Heart right ventricle (tissue), 16 donors: ENCODE measurements around the gene NECTIN2. TPM values are rescaled to one million over a fixed set of nuclear protein-coding genes. Genes with fewer than 3 reads are reported as not detected.
"Not testable (repeated sequence)": the region's sequence is repeated elsewhere in the genome, so short reads cannot be mapped to it uniquely, and the experiment has no call there.

Source experiments
- ATAC-seq, 8 donors: fragments of 200-7000 bp; cut with Tn5 transposase; one replicate each; pipeline ENCODE4 v1.9.1; 2020; ENCODE audit warnings: mild to moderate bottlenecking in 8 of 8, moderate library complexity in 8 of 8, moderate number of reproducible peaks in 1 of 8
- DNase-seq, 2 donors: peaks; one replicate each; pipeline ENCODE4 v3.0.0-alpha.2; 2020
- H3K27ac ChIP-seq, 10 donors: fragments of 200-600 bp; sonication (generic) in 2 of 10; one replicate each; pipeline versions ENCODE4 v1.5.0 to v1.8.0; 2020 to 2022; ENCODE audit warnings: mild to moderate bottlenecking in 3 of 10
- H3K27me3 ChIP-seq, 7 donors: fragments of 200-600 bp; one replicate each; pipeline ENCODE4 v1.8.0; 2021 to 2022; ENCODE audit warnings: mild to moderate bottlenecking in 2 of 7
- H3K36me3 ChIP-seq, 9 donors: fragments of 200-600 bp; sonication (generic) in 1 of 9; one replicate each; pipeline versions ENCODE4 v1.5.0 to v1.8.0; 2020 to 2022; ENCODE audit warnings: mild to moderate bottlenecking in 2 of 9
- H3K4me1 ChIP-seq, 9 donors: fragments of 200-600 bp; sonication (generic) in 1 of 9; one replicate each; pipeline versions ENCODE4 v1.5.0 to v1.8.0; 2020 to 2022; ENCODE audit warnings: mild to moderate bottlenecking in 4 of 9
- H3K4me3 ChIP-seq, 10 donors: fragments of 200-600 bp; sonication (generic) in 2 of 10; one replicate each; pipeline versions ENCODE4 v1.5.0 to v1.8.0; 2020 to 2022; ENCODE audit warnings: mild to moderate bottlenecking in 7 of 10, moderate library complexity in 2 of 10
- H3K9me3 ChIP-seq, 11 donors: fragments of 200-600 bp in 10 of 11; sonication (generic) in 2 of 11; one replicate each; pipeline versions ENCODE4 v1.5.0 to v1.8.0; 2013 to 2022; ENCODE audit warnings: mild to moderate bottlenecking in 2 of 11, control low read depth in 1 of 11, moderate library complexity in 1 of 11
- WGBS, 2 donors: extraction: QIAGEN DNeasy Blood & Tissue Kit; methylation state at CpG; one replicate each; pipeline ENCODE4 v1.1.7; 2013; ENCODE audit warnings: inconsistent platforms in 1 of 2; 5-methylcytosine and 5-hydroxymethylcytosine counted together
- intact Hi-C, 10 donors: fragments of 100-400 bp; cut with DNase I; formaldehyde crosslinking; loops; one replicate each; pipeline versions ENCODE4 v1.11.1 to v1.14.2; 2022
- polyA plus RNA-seq, 2 donors: library from polyadenylated mRNA; stranded (reverse); fragments of 200-250 nt; gene quantifications; one replicate each; pipeline ENCODE4 v1.2.3, GENCODE V29; 2013
- total RNA-seq, 10 donors: library from RNA; stranded (reverse); fragmentation: NEBNext Ultra II Directional in 3 of 10; extraction: Animal tissue kit (Norgen Biotek cat#: 25700) in 3 of 10; gene quantifications; one replicate each; pipeline versions ENCODE4 v1.2.1 to v1.2.4, GENCODE V29; 2021 to 2023
- TF ChIP-seq, protein P1 (sequence below), 9 donors: fragments of 200-600 bp; sonication (generic) in 2 of 9; IDR thresholded peaks; one replicate each; pipeline versions ENCODE4 v1.5.0 to v1.8.0; 2021 to 2022; ENCODE audit warnings: antibody characterized with exemption in 9 of 9, mild to moderate bottlenecking in 5 of 9, moderate library complexity in 1 of 9
- donor health status: Arrhythmogenic right ventricular cardiomyopathy.
- donor health status: ischemic (EF 13 %, LVEDD 7.1; RV severe dilation, severe dysfunction).
- donor health status: healthy with polysubstance abuse.
- donor health status: DM: no; HTN: yes; CAD: no.
- donor health status: DM: no; HTN: no; CAD: no.
- donor health status: ischemic (EF 25% LVEDD 6.9; RV normal size, moderate dysfunction).
- donor health status: ischemic (EF 25% LVEDD 5.7; RV mildly dilated, moderate dysfunction).
- donor health status: healthy.
- donor health status: DM: yes; HTN: yes; CAD: no.
- donor health status: Ischemic cardiomyopathy.
- donor health status: ischemic (EF 35%, LVEDD 5.7; RV mildly dilated, moderate dysfunction).
- donor health status: nonischemic (EF 11% LVEDD 7.7; RV severe dilation, severe dysfunction).
- donor health status: DM: yes; HTN: yes; CAD: no.
- donor health status: PGD.
- donor health status: ischemic (EF 29% LVEDD 5.4; RV normal size, mild dysfunction).
- donor health status: nonischemic (EF 23%, LVEDD 6.1; RV moderate dilation, normal function).

NECTIN2 gene
- total and polyA plus RNA-seq, 12 donors = 34.1 to 96.8 (median 49.0) TPM

DNA sequence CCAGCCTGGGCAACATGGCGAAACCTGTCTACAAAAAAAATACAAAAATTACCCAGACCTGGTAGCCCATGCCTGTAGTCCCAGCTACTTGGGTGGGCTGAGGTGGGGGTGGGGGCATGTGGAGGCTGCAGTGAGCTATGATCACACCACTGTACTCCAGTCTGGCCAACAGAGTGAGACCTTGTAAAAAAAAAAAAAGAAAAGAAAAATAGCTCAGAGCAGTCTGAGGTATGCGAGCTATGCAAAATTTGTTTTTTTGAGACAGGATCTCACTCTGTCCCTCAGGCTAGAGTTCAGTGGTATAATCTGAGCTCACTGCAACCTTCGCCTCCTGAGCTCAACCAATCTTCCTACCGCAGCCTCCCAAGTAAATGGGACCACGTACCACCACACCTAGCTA is 37.8 kb downstream of the NECTIN2 start:
- Histone ChIP-seq H3K27me3 (no peaks in the 10 kb centered on the region), H3K4me1 (peaks cover 0 to 9% (median 0%) of the 10 kb centered on the region in 9 donors), H3K36me3 (peaks cover 0 to 82% (median 17%) of the 10 kb centered on the region in 9 donors), H3K9me3 (no peaks in the 10 kb centered on the region), H3K4me3 (no peak overlapping the region), H3K27ac (no peak overlapping the region)
- no peak for ATAC-seq
- TF ChIP-seq, protein P1, sequence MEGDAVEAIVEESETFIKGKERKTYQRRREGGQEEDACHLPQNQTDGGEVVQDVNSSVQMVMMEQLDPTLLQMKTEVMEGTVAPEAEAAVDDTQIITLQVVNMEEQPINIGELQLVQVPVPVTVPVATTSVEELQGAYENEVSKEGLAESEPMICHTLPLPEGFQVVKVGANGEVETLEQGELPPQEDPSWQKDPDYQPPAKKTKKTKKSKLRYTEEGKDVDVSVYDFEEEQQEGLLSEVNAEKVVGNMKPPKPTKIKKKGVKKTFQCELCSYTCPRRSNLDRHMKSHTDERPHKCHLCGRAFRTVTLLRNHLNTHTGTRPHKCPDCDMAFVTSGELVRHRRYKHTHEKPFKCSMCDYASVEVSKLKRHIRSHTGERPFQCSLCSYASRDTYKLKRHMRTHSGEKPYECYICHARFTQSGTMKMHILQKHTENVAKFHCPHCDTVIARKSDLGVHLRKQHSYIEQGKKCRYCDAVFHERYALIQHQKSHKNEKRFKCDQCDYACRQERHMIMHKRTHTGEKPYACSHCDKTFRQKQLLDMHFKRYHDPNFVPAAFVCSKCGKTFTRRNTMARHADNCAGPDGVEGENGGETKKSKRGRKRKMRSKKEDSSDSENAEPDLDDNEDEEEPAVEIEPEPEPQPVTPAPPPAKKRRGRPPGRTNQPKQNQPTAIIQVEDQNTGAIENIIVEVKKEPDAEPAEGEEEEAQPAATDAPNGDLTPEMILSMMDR (IDR thresholded peaks at IDR 0.05) = no peak
- intact Hi-C loops = no loop called here
- DNase-seq = no peak
- WGBS, 2 donors = 90 to 97% methylated on average over 5 of the region's 5 CpGs

DNA sequence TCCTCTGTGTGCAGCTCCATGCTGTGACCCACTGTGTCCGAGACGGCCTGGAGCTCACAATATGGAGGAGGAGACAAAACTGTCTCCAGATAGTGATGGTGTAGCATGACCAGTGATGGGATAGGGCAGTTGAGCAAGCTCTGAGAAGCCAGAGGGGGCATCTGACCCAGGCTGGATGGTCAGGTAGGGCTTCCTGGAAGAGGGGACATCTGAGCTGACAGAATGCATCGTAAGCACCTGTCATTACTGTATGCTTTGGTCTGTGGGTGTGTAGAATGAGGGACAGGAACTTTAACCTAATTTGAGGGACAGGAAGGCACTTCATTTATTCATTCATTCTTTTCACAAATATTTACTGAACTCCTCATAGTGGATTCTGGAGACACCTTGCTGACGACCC is 38.5 kb downstream of the NECTIN2 start:
- TF ChIP-seq, protein P1 (IDR thresholded peaks at IDR 0.05) = no peak
- H3K27ac ChIP-seq = no peak overlapping the region
- intact Hi-C loops = no loop called here
- H3K4me3 ChIP-seq = no peak overlapping the region
- ATAC-seq (no peak), DNase-seq (no peak)
- no peaks in the 10 kb centered on the region for H3K27me3 ChIP-seq
- peaks cover 1 to 9% (median 5%) of the 10 kb centered on the region in 9 donors for H3K4me1 ChIP-seq
- no peaks in the 10 kb centered on the region for H3K9me3 ChIP-seq
- WGBS, 2 donors = 93 to 94% methylated on average over 4 of the region's 4 CpGs
- H3K36me3 ChIP-seq = peaks cover 0 to 79% (median 17%) of the 10 kb centered on the region in 9 donors

DNA sequence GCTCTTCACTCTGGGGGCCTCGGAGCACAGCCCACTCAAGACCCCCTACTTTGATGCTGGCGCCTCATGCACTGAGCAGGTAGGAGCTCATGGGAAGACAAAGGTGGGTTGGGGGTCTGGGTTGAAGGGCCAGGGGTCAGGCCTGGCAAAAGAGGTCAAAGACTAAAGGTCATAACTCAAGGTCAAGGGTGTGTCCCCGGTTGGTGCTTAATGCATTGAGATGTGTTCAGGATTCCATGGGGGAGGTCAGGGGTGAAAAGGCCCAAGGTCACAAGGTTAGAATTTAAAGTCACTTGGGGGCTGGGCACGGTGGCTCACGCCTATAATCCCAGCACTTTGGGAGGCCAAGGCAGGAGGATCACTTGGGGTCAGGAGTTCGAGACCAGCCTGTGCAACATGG is 40.0 kb downstream of the NECTIN2 start:
- Histone ChIP-seq H3K36me3 (peaks cover 0 to 72% (median 17%) of the 10 kb centered on the region in 9 donors), H3K27me3 (no peaks in the 10 kb centered on the region), H3K4me3 (no peak overlapping the region), H3K4me1 (peaks cover 5 to 12% (median 10%) of the 10 kb centered on the region in 9 donors), H3K9me3 (no peaks in the 10 kb centered on the region), H3K27ac (no peak overlapping the region)
- DNase-seq (no peak), ATAC-seq (no peak)
- WGBS, 2 donors = 93 to 98% methylated on average over 6 of the region's 6 CpGs
- intact Hi-C loops = no loop called here
- TF ChIP-seq, protein P1 (IDR thresholded peaks at IDR 0.05) = no peak

DNA sequence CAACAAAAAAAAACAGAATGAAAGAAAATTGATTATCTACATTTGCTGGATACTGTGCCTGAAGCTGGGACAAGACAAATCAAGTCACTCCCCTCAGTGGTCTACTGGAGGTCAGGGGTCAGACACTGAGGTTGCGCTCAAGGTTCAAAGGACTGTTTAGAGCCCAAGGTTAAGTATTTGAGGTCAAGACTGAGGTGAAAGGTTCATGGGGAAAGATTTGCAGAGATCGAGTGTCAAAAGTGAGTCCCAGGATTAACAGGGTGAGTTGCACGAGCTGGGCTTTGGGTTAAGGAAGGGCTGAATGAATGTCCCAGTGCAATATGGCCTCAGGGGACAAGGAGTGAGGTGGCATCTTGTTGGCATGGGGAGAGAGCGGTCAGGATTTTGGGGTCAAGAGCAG is 41.6 kb downstream of the NECTIN2 start:
- Histone ChIP-seq H3K9me3 (no peaks in the 10 kb centered on the region), H3K4me3 (no peak overlapping the region), H3K27ac (no peak overlapping the region), H3K4me1 (peaks cover 13 to 24% (median 22%) of the 10 kb centered on the region in 9 donors), H3K36me3 (peaks cover 0 to 66% (median 17%) of the 10 kb centered on the region in 9 donors), H3K27me3 (no peaks in the 10 kb centered on the region)
- TF ChIP-seq, protein P1 (IDR thresholded peaks at IDR 0.05) = no peak
- DNase-seq (no peak), ATAC-seq (no peak)
- intact Hi-C loops = no loop called here
- 85 to 89% methylated on average over 4 of the region's 4 CpGs for WGBS, 2 donors

DNA sequence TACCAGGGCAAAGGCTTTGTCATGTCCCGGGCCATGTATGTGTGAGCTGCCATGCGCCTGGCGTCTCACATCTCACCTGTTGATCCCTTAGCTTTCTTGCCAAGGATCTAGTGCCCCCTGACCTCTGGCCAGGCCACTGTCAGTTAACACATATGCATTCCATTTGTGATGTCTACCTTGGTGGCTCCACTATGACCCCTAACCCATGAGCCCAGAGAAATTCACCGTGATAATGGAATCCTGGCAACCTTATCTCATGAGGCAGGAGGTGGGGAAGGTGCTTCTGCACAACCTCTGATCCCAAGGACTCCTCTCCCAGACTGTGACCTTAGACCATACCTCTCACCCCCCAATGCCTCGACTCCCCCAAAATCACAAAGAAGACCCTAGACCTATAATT is 42.2 kb downstream of the NECTIN2 start:
- Histone ChIP-seq H3K36me3 (peaks cover 0 to 66% (median 24%) of the 10 kb centered on the region in 9 donors), H3K4me1 (peaks cover 13 to 28% (median 25%) of the 10 kb centered on the region in 9 donors)
- H3K9me3 ChIP-seq, H3K4me3 ChIP-seq, ATAC-seq, H3K27ac ChIP-seq, DNase-seq, intact Hi-C loops, H3K27me3 ChIP-seq: not testable (repeated sequence)
- WGBS, 2 donors = 85 to 87% methylated on average over 4 to 5 of the region's 5 CpGs
